ENCODE results near the gene CCDC158. TPM values are rescaled to one million over a fixed set of nuclear protein-coding genes. Genes with fewer than 3 reads are reported as not detected.

CCDC158 gene
- total and polyA plus RNA-seq, 2 donors (not counting 1 experiment from before 2014, with no cell fraction given): not detected

DNA sequence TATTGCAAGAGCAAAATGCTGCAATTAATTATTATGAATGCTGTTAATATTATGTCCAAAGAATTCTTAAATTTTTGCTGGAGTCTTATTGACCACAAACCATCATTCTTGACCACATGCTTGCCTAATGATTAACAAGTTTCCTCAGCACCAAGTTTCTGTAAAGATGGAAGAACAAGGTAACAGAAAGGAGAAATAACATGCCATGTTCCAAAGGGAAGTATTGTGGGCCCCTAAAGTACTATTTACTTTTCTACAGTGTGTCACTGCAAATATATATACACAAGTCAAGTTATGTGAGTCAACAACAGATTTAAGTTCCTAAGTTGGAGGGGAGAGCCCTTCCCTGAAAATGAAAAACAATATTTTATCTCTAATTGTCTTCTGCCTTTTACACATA is 148.9 kb downstream of the CCDC158 start:
- intact Hi-C loops (cut with micrococcal nuclease): no loop called here
- Histone ChIP-seq H3K9ac (ENCODE audit: low read length) (no peak overlapping the region), H3K4me3 (ENCODE audit: control extremely low read depth in 1 of 5, extremely low read depth in 1 of 5, insufficient read depth in 1 of 5, low read depth in 2 of 5, low read length in 4 of 5) (no peak overlapping the region), H3K27me3 (replicated peaks in 1 of 4; ENCODE audit: control extremely low read depth in 1 of 4, control insufficient read depth in 3 of 4, insufficient read depth in 4 of 4, low read length in 3 of 4) (peaks cover 0 to 6% (median 0%) of the 10 kb centered on the region in 4 experiments), H3K9me3 (ENCODE audit: control extremely low read depth in 1 of 3, control insufficient read depth in 2 of 3, insufficient read depth in 1 of 3, low read length in 2 of 3) (no peaks in the 10 kb centered on the region), H3K36me3 (replicated peaks in 1 of 2; ENCODE audit: control extremely low read depth in 1 of 2, control insufficient read depth in 1 of 2, extremely low read depth in 1 of 2, insufficient read depth in 2 of 2, low read length in 1 of 2) (no peaks in the 10 kb centered on the region), H4K20me1 (ENCODE audit: control insufficient read depth, insufficient read depth, low read length, poor library complexity, severe bottlenecking) (no peaks in the 10 kb centered on the region), H3K79me2 (ENCODE audit: control insufficient read depth, insufficient read depth, low read length) (no peaks in the 10 kb centered on the region), H3K4me2 (replicated peaks; ENCODE audit: low read depth, low read length, poor library complexity, severe bottlenecking) (no peak overlapping the region), H2AFZ (ENCODE audit: insufficient read depth, low read depth, low read length, poor library complexity, severe bottlenecking) (no peak overlapping the region), H3K4me1 (ENCODE audit: control insufficient read depth in 2 of 2, insufficient read depth in 2 of 2, low read length in 2 of 2) (no peaks in the 10 kb centered on the region), H3K27ac (ENCODE audit: low read length in 2 of 2) (no peak overlapping the region)
- Mint-ChIP-seq H3K4me1 (no peaks in the 10 kb centered on the region), H3K9me3 (ENCODE audit: insufficient read depth) (no peaks in the 10 kb centered on the region), H3K27me3 (peaks cover 20% of the 10 kb centered on the region), H3K27ac (no peak overlapping the region), H3K4me3 (no peak overlapping the region)
- no peak for DNase-seq
- TF ChIP-seq, protein P1, sequence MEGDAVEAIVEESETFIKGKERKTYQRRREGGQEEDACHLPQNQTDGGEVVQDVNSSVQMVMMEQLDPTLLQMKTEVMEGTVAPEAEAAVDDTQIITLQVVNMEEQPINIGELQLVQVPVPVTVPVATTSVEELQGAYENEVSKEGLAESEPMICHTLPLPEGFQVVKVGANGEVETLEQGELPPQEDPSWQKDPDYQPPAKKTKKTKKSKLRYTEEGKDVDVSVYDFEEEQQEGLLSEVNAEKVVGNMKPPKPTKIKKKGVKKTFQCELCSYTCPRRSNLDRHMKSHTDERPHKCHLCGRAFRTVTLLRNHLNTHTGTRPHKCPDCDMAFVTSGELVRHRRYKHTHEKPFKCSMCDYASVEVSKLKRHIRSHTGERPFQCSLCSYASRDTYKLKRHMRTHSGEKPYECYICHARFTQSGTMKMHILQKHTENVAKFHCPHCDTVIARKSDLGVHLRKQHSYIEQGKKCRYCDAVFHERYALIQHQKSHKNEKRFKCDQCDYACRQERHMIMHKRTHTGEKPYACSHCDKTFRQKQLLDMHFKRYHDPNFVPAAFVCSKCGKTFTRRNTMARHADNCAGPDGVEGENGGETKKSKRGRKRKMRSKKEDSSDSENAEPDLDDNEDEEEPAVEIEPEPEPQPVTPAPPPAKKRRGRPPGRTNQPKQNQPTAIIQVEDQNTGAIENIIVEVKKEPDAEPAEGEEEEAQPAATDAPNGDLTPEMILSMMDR (IDR thresholded peaks at IDR 0.05): no peak
- TF ChIP-seq EZH2 (IDR thresholded peaks at IDR 0.05; ENCODE audit: borderline replicate concordance, insufficient read depth, low read depth, low read length, poor library complexity, severe bottlenecking): no peak
- ATAC-seq (ENCODE audit: low read depth): no peak
- POLR2A ChIA-PET: no interaction called here
- CTCF ChIA-PET: no interaction called here

DNA sequence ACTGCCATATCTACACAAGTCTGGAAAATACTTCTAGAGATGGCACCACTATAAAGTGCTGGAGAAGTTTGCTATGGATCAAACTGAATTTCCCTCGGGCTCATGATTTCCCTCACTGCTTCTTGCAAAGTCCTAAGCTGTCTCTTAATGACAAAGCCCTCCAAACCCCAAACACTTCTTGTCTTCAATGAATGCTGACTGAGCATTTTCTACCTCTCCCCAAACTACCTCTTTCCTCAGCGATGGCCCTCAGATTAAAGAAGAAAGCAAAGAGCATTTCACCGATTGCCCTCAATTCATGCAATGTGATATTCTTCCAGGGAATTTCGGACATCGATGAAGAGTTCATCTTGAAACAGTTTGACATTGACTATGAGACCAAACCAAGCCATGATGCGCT is 149.7 kb downstream of the CCDC158 start:
- Histone ChIP-seq H3K9me3 (ENCODE audit: control extremely low read depth in 1 of 3, control insufficient read depth in 2 of 3, insufficient read depth in 1 of 3, low read length in 2 of 3) (no peaks in the 10 kb centered on the region), H4K20me1 (ENCODE audit: control insufficient read depth, insufficient read depth, low read length, poor library complexity, severe bottlenecking) (no peaks in the 10 kb centered on the region), H3K36me3 (replicated peaks in 1 of 2; ENCODE audit: control extremely low read depth in 1 of 2, control insufficient read depth in 1 of 2, extremely low read depth in 1 of 2, insufficient read depth in 2 of 2, low read length in 1 of 2) (no peaks in the 10 kb centered on the region), H3K4me3 (ENCODE audit: control extremely low read depth in 1 of 5, extremely low read depth in 1 of 5, insufficient read depth in 1 of 5, low read depth in 2 of 5, low read length in 4 of 5) (no peak overlapping the region), H3K27me3 (replicated peaks in 1 of 4; ENCODE audit: control extremely low read depth in 1 of 4, control insufficient read depth in 3 of 4, insufficient read depth in 4 of 4, low read length in 3 of 4) (peaks cover 0 to 2% (median 0%) of the 10 kb centered on the region in 4 experiments), H3K4me1 (ENCODE audit: control insufficient read depth in 2 of 2, insufficient read depth in 2 of 2, low read length in 2 of 2) (no peaks in the 10 kb centered on the region), H3K27ac (ENCODE audit: low read length in 2 of 2) (no peak overlapping the region), H3K79me2 (ENCODE audit: control insufficient read depth, insufficient read depth, low read length) (no peaks in the 10 kb centered on the region), H2AFZ (ENCODE audit: insufficient read depth, low read depth, low read length, poor library complexity, severe bottlenecking) (no peak overlapping the region), H3K4me2 (replicated peaks; ENCODE audit: low read depth, low read length, poor library complexity, severe bottlenecking) (no peak overlapping the region), H3K9ac (ENCODE audit: low read length) (no peak overlapping the region)
- WGBS (ENCODE audit: insufficient coverage): 100% methylated on average over 5 of the region's 6 CpGs
- Mint-ChIP-seq H3K4me1 (no peaks in the 10 kb centered on the region), H3K27ac (no peak overlapping the region), H3K27me3 (peaks cover 20% of the 10 kb centered on the region), H3K9me3 (ENCODE audit: insufficient read depth) (no peaks in the 10 kb centered on the region), H3K4me3 (no peak overlapping the region)
- no peak for DNase-seq
- ChIA-PET CTCF (no interaction called here), POLR2A (no interaction called here)
- intact Hi-C loops (cut with micrococcal nuclease): no loop called here
- ATAC-seq (ENCODE audit: low read depth): no peak
- TF ChIP-seq EZH2 (IDR thresholded peaks at IDR 0.05; ENCODE audit: borderline replicate concordance, insufficient read depth, low read depth, low read length, poor library complexity, severe bottlenecking): no peak
- TF ChIP-seq, protein P1 (IDR thresholded peaks at IDR 0.05): no peak

All from B cell (primary cell).